AG04450 (cell line): Measurements from ENCODE around the gene TARDBP. TPM values are rescaled to one million over a fixed set of nuclear protein-coding genes. Genes with fewer than 3 reads are reported as not detected.
"Not testable (repeated sequence)": the region's sequence is repeated elsewhere in the genome, so short reads cannot be mapped to it uniquely, and the experiment has no call there.

Experiments used
- CTCF ChIA-PET: fragments of 300-600, 350-600 bp; formaldehyde crosslinking; extraction: SDS; loops from one replicate; lab custom pipeline; 2022; ENCODE audit warnings: antibody characterized with exemption, inconsistent platforms; lab: Charles Lee
- POLR2A ChIA-PET: fragments of 350-600 bp; formaldehyde crosslinking; extraction: SDS; loops from one replicate; lab custom pipeline; 2021; ENCODE audit warnings: antibody characterized with exemption, inconsistent platforms; lab: Yijun Ruan, JAX
- DNase-seq: peaks from one replicate; pipeline ENCODE4 v3.0.0-alpha.2; 2011; ENCODE audit warnings: low read depth, low spot score
- H3K27ac ChIP-seq: one replicate; pipeline ENCODE4 v1.5.1; 2012; ENCODE audit warnings: low read depth, low read length, control low read depth
- H3K27me3 ChIP-seq: one replicate; pipeline ENCODE4 v1.6.0; 2012; ENCODE audit warnings: low read length; ENCODE audit not compliant: control insufficient read depth, insufficient read depth
- H3K4me3 ChIP-seq: 2 replicates; pipeline ENCODE4 v1.5.1; 2011; ENCODE audit warnings: mild to moderate bottlenecking, low read depth, low read length, control low read depth
- H3K9me3 ChIP-seq: 2 replicates; pipeline ENCODE4 v1.5.1; 2012; ENCODE audit warnings: low read length; ENCODE audit not compliant: control insufficient read depth, insufficient read depth
- polyA plus RNA-seq: library from polyadenylated mRNA; depleted of rRNA; stranded (reverse); fragments of >200 nt; gene quantifications from 2 replicates; pipeline ENCODE4 v1.2.3, GENCODE V29; 2011
- TF ChIP-seq, protein P1 (sequence below): IDR thresholded peaks from 2 replicates; pipeline ENCODE4 v1.5.1; 2011; ENCODE audit warnings: low read depth, low read length, control low read depth, inconsistent platforms

TARDBP gene
- polyA plus RNA-seq, 1 experiment = 218 TPM

DNA sequence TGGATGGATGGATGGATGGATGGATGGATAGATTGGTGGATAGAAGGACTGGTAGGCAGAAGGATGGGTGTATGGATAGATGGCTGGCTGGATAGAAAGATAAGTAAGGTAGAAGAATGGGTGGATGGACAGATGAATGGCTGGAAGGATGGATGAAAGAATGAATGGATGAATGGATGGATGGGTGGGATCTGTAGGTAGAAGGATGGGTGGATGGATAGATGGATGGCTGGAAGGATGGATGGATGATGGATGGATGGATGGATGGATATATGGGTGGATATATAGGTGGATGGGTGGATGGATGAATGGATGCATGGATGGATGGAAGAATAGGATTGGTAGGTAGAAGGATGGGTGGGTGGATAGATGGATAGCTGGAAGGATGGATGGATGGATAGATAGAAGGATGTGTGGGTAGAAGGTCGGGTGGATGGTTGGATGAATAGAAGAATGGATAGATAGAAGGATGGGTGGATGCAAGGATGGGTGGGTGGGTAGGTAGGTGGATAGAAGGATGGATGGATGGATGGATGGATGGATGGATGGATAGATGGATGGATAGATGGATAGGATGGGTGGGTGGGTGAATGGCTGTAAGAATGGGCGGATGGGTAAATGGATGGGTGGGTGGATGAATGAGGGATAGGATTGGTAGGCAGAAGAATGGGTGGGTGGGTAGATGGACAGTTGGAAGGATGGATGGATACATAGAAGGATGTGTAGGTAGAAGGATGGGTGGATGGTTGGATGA, 27.1 kb downstream of the TARDBP start:
- ChIA-PET CTCF (interaction anchor here (0.9 kb wide), 1 partner anchor 604 kb away, joined by 3 read pairs; no protein-coding TSS in a partner anchor), POLR2A (no interaction called here)
- H3K9me3 ChIP-seq = no peaks in the 10 kb centered on the region; the same call in 1 of the 2 replicates
- TF ChIP-seq, protein P1, sequence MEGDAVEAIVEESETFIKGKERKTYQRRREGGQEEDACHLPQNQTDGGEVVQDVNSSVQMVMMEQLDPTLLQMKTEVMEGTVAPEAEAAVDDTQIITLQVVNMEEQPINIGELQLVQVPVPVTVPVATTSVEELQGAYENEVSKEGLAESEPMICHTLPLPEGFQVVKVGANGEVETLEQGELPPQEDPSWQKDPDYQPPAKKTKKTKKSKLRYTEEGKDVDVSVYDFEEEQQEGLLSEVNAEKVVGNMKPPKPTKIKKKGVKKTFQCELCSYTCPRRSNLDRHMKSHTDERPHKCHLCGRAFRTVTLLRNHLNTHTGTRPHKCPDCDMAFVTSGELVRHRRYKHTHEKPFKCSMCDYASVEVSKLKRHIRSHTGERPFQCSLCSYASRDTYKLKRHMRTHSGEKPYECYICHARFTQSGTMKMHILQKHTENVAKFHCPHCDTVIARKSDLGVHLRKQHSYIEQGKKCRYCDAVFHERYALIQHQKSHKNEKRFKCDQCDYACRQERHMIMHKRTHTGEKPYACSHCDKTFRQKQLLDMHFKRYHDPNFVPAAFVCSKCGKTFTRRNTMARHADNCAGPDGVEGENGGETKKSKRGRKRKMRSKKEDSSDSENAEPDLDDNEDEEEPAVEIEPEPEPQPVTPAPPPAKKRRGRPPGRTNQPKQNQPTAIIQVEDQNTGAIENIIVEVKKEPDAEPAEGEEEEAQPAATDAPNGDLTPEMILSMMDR = no peak
- no peak overlapping the region for H3K4me3 ChIP-seq
- DNase-seq = no peak
- H3K27me3 ChIP-seq = peaks cover 8% of the 10 kb centered on the region
- no peak overlapping the region for H3K27ac ChIP-seq

DNA sequence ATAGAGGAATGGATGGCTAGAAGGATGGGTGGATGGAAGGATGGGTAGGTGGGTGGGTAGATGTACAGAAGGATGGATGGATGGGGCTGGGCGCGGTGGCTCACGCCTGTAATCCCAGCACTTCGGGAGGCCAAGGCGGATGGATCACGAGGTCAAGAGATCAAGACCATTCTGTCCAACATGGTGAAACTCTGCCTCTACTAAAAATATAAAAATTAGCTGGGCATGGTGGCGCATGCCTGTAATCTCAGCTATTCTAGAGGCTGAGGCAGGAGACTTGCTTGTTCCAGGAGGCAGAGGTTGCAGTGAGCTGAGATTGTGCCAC, 27.6 kb downstream of the TARDBP start:
- H3K9me3 ChIP-seq, H3K27me3 ChIP-seq, DNase-seq, H3K4me3 ChIP-seq, POLR2A ChIA-PET, H3K27ac ChIP-seq: not testable (repeated sequence)
- CTCF ChIA-PET = interaction anchor here (0.9 kb wide), 1 partner anchor 603 kb away, joined by 3 read pairs; no protein-coding TSS in a partner anchor

DNA sequence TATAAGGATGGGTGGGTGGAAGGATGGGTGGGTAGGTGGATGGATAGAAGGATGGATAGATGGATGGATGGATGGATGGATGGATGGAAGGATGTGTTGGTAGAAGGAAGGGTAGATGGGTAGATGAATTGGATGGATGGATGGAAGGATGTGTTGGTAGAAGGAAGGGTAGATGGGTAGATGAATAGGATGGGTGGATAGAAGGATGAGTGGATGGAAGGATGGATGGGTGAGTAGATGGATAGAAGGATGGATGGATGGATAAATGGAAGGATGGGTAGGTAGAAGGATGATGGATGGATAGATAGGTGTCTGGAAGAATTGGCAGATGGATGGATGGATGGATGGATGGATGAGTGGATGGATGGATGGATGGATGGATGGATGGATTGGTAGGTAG, 28.6 kb downstream of the TARDBP start:
- Histone ChIP-seq H3K9me3 (no peaks in the 10 kb centered on the region; the same call in 1 of the 2 replicates), H3K4me3 (no peak overlapping the region), H3K27ac (no peak overlapping the region), H3K27me3 (peaks cover 8% of the 10 kb centered on the region)
- DNase-seq = no peak
- ChIA-PET POLR2A (no interaction called here), CTCF (no interaction called here)
- TF ChIP-seq, protein P1 = no peak

DNA sequence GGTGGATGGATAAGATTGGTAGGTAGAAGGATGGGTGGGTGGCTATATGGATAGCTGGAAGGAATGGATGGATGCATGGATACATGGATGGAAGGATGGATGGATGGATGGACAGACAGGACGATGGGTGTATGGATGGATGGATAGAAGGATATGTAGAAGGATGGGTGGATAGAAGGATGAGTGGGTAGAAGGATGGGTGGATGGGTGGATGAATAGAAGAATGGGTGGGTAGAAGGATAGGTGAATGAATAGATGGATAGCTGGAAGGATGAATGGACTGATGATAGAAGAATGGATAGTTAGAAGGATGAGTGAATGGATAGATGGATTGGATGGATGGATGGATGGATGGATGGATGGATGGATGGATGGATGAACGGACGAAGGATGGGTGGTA, 29.6 kb downstream of the TARDBP start:
- no peak for DNase-seq
- Histone ChIP-seq H3K9me3 (peaks cover 2% of the 10 kb centered on the region; the same call in 1 of the 2 replicates), H3K4me3 (no peak overlapping the region), H3K27me3 (peaks cover 8% of the 10 kb centered on the region), H3K27ac (no peak overlapping the region)
- POLR2A ChIA-PET = no interaction called here
- TF ChIP-seq, protein P1 = no peak
- CTCF ChIA-PET = no interaction called here

DNA sequence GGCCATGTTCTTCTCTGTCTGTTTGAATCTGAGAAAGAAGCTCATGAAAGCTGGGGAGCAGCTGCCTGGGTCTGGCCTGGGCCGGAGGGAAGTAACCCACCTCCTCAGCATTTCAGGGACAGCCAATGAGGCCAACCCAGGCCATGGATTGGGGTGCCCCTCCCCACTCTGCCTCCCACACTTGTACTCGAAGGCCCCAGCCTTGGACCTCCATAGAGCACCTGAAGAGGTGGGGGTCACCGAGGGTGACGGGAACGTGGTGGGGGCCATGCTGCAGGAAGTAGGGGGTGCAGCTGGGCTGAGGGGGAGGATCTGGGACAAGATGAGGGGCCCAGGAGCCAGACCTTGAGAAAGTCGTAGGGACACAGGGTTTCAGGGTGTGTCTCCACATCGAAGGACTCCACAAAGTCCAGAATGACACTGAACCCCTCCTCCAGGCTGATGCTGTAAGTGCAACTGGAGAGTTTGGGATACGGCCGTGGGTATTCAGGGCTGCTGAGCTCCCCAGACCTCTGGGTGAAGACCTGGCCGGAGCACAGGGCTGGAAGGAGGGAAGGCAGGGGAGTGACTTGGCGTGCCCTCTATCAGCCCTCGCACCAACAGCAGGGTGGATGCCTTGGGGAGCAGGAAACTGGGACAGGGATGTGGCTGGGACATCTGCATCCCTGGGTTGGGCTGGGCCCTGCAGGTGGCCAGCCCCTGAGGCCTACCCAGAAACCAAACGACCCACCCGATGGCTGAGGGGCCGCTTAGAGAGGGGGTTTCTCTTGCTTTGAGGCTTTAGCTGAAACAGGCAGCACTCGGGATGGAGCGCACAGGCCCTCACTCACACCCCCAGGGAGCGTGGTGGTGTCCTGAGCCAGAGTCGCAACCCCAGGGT, 30.8 kb downstream of the TARDBP start:
- H3K27me3 ChIP-seq = peaks cover 8% of the 10 kb centered on the region
- no peak overlapping the region for H3K4me3 ChIP-seq
- H3K9me3 ChIP-seq = peaks cover 2% of the 10 kb centered on the region; the same call in 1 of the 2 replicates
- DNase-seq = no peak
- H3K27ac ChIP-seq = no peak overlapping the region
- TF ChIP-seq, protein P1 = no peak
- ChIA-PET CTCF (interaction anchor here (1.3 kb wide), 1 partner anchor 598 kb away, joined by 3 read pairs; no protein-coding TSS in a partner anchor), POLR2A (interaction anchor here (0.6 kb wide), 1 partner anchor 8 kb away, joined by 4 read pairs; no protein-coding TSS in a partner anchor)
